A673 (cell line): Measurements from ENCODE around the gene HLCS.

Experiments
- EZH2 ChIP-seq: fragments of 200-600 bp; sonication (generic); IDR thresholded peaks from 2 replicates; pipeline ENCODE4 v1.6.1; 2017; ENCODE audit warnings: borderline replicate concordance, low read depth, mild to moderate bottlenecking, mixed read lengths, antibody characterized with exemption, low read length; ENCODE audit not compliant: poor library complexity, severe bottlenecking
- TF ChIP-seq, protein P1 (sequence below): fragments of 300-800, 200-600 bp; sonication (generic); conservative IDR thresholded peaks from 2 replicates; pipeline ENCODE4 v1.5.1; 2017; ENCODE audit warnings: low read depth, mild to moderate bottlenecking, antibody characterized with exemption, low read length, moderate library complexity, mixed read lengths

GRCh38 chr21:36908260-36908908 lies 58.1 kb downstream of the HLCS start:
- TF ChIP-seq, protein P1, sequence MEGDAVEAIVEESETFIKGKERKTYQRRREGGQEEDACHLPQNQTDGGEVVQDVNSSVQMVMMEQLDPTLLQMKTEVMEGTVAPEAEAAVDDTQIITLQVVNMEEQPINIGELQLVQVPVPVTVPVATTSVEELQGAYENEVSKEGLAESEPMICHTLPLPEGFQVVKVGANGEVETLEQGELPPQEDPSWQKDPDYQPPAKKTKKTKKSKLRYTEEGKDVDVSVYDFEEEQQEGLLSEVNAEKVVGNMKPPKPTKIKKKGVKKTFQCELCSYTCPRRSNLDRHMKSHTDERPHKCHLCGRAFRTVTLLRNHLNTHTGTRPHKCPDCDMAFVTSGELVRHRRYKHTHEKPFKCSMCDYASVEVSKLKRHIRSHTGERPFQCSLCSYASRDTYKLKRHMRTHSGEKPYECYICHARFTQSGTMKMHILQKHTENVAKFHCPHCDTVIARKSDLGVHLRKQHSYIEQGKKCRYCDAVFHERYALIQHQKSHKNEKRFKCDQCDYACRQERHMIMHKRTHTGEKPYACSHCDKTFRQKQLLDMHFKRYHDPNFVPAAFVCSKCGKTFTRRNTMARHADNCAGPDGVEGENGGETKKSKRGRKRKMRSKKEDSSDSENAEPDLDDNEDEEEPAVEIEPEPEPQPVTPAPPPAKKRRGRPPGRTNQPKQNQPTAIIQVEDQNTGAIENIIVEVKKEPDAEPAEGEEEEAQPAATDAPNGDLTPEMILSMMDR, result peak; percentile 21; the same call in 1 of the 2 replicates
- no peak for TF ChIP-seq EZH2
